ENCODE measurements around the gene PAPPA. TPM values are rescaled to one million over a fixed set of nuclear protein-coding genes. Genes with fewer than 3 reads are reported as not detected.

Gene PAPPA
- polyA plus RNA-seq, 1 experiment = 39.9 TPM

GRCh38 chr9:116144555-116144954 lies 9.0 kb upstream of the PAPPA start:
- ChIA-PET CTCF (no interaction called here), POLR2A (no interaction called here)
- no peak for TF ChIP-seq CTCF (IDR thresholded peaks at IDR 0.05; ENCODE audit: insufficient read depth, low read depth, low read length)
- no peaks in the 10 kb centered on the region for H3K27me3 ChIP-seq (ENCODE audit: control insufficient read depth, insufficient read depth, low read length)
- H3K36me3 ChIP-seq (ENCODE audit: control insufficient read depth, insufficient read depth, low read length) = no peaks in the 10 kb centered on the region
- no peak for DNase-seq (ENCODE audit: low read depth)
- no peak overlapping the region for H3K4me3 ChIP-seq (ENCODE audit: low read depth, low read length)

GRCh38 chr9:116145036-116145435 lies 8.6 kb upstream of the PAPPA start:
- Histone ChIP-seq H3K27me3 (ENCODE audit: control insufficient read depth, insufficient read depth, low read length) (no peaks in the 10 kb centered on the region), H3K36me3 (ENCODE audit: control insufficient read depth, insufficient read depth, low read length) (no peaks in the 10 kb centered on the region), H3K4me3 (ENCODE audit: low read depth, low read length) (no peak overlapping the region)
- ChIA-PET CTCF (no interaction called here), POLR2A (no interaction called here)
- no peak for DNase-seq (ENCODE audit: low read depth)
- TF ChIP-seq CTCF (IDR thresholded peaks at IDR 0.05; ENCODE audit: insufficient read depth, low read depth, low read length) = no peak

GRCh38 chr9:116147821-116148220 lies 5.8 kb upstream of the PAPPA start:
- no peaks in the 10 kb centered on the region for H3K27me3 ChIP-seq (ENCODE audit: control insufficient read depth, insufficient read depth, low read length)
- TF ChIP-seq CTCF (IDR thresholded peaks at IDR 0.05; ENCODE audit: insufficient read depth, low read depth, low read length) = no peak
- ChIA-PET CTCF (interaction anchor here (1.3 kb wide), 1 partner anchor 554 kb away, joined by 4 read pairs; no protein-coding TSS in a partner anchor), POLR2A (interaction anchor here (0.7 kb wide), 1 partner anchor 74 kb away, joined by 10 read pairs; no protein-coding TSS in a partner anchor)
- no peak for DNase-seq (ENCODE audit: low read depth)
- H3K36me3 ChIP-seq (ENCODE audit: control insufficient read depth, insufficient read depth, low read length) = no peaks in the 10 kb centered on the region
- H3K4me3 ChIP-seq (ENCODE audit: low read depth, low read length) = no peak overlapping the region

- Histone ChIP-seq H3K36me3 (ENCODE audit: control insufficient read depth, insufficient read depth, low read length) (no peaks in the 10 kb centered on the region), H3K4me3 (ENCODE audit: low read depth, low read length) (no peak overlapping the region)
These were observed 3.7 kb upstream of the PAPPA start for GRCh38 chr9:116149844-116150243.

GRCh38 chr9:116151199-116151598 lies 2.4 kb upstream of the PAPPA start:
- CTCF ChIA-PET = interaction anchor here (1.5 to 2.0 kb wide), 2 partner anchors 11 to 559 kb away, joined by 4 to 7 read pairs; no protein-coding TSS in a partner anchor
- no peak overlapping the region for H3K4me3 ChIP-seq (ENCODE audit: low read depth, low read length)
- TF ChIP-seq CTCF (IDR thresholded peaks at IDR 0.05; ENCODE audit: insufficient read depth, low read depth, low read length) = no peak
- POLR2A ChIA-PET = no interaction called here
- DNase-seq (ENCODE audit: low read depth) = no peak
- no peaks in the 10 kb centered on the region for H3K36me3 ChIP-seq (ENCODE audit: control insufficient read depth, insufficient read depth, low read length)
- H3K27me3 ChIP-seq (ENCODE audit: control insufficient read depth, insufficient read depth, low read length) = no peaks in the 10 kb centered on the region

More at GRCh38 chr9:116149844-116150243, 3.7 kb upstream of the PAPPA start:
- ChIA-PET CTCF (interaction anchor here (0.9 to 1.6 kb wide), 6 partner anchors 9 to 267 kb away, joined by 3 to 6 read pairs (median 3); no protein-coding TSS in a partner anchor), POLR2A (no interaction called here)
- no peaks in the 10 kb centered on the region for H3K27me3 ChIP-seq (ENCODE audit: control insufficient read depth, insufficient read depth, low read length)
- DNase-seq (ENCODE audit: low read depth) = no peak
- peak; percentile 57 for TF ChIP-seq CTCF (IDR thresholded peaks at IDR 0.05; ENCODE audit: insufficient read depth, low read depth, low read length)

Data from BJ (cell line).